Stimulated activated CD4-positive, alpha-beta T cell treated with anti-CD3 and anti-CD28 coated beads, Interleukin-4, amount 100 ng/mL, for 24 hours (primary cell): ENCODE results near the gene PPM1N.

ENCODE experiments used
- DNase-seq: peaks from one replicate; pipeline ENCODE4 v3.0.0-alpha.2; 2020

PPM1N gene

DNA sequence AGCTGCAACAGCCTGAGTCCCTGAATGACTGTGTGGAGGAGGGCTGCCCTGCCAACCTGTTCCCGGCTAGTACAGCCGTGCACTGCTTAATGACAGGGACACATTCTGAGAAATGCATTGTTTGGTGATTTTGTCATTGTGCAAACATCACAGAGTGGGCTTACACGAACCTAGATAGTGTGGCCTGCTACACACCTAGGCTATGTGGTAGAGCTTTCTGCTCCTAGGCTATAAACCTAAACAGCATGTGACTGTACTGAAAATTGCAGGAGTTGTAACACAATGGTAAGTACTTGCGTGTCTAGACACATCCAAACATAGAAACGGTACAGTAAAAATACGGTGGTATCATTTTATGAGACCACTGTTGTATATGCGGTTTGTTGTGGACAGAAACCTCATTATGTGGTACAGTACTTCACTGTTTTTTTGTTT is 44.0 kb downstream of the PPM1N start:
- no peak for DNase-seq

DNA sequence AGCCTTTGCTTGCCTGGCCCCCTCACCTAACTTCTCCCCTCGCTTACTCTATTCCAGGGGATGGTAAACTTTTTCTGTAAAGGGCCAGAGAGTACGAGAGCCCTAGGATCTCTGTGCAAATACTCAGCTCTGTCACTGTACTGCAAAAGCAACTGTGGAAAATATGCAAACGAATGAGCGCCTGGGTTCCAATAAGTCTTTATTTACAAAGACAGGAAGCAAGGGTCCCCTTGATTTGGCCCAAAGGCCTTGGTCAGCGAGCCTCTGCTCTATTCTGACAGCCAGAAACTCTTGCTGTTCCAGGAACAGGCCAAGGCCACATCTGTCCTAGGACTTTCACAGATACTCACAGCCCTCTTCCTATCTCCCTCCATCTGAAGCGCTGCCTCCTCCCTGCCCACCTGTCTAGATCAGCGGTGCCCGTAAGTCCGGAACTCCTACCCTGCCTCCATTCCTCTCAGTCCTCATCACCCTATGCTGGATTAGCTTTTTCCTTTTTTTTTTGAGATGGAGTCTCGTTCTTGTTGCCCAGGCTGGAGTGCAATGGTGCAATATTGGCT is 49.0 kb downstream of the PPM1N start:
- no peak for DNase-seq

DNA sequence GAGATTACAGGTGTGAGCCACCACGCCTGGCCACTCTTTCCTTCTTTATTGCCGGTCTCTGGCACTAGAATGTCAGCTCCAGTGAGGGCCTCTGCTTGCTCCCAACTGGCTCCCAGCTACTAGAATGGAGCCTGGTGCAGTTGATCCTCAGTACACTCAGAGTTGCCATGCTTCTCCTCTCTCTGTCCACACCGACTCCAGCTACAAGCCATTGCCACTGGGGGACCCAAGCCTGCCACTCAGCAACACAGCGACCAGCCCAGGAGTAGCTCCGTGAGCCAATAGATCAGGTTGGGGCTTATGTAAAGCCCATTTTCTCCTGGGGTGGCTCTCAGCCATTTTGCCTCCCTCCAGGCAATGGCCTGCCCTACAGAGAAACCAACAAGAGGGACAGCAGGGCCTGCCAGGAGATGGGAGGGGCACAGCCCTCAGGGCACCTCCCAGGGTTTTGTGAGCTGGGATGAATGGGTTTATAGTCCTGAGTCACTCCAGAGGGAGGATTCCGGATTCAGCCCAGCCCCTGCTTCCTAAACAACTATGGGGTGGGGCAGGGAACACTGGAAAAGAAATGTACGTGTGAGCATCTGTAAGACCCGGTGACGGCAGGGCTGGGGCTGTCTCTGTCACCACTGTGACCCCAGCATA is 49.8 kb downstream of the PPM1N start:
- DNase-seq = no peak
